GM19395 (cell line): ENCODE results near the gene FGF14.
A peak's percentile ranks its signal among the peaks of the same experiment; 100 is the strongest.

Experiments
- ATAC-seq: cut with Tn5 transposase; IDR thresholded peaks from one replicate; pipeline ENCODE4 v1.9.1; 2021; ENCODE audit warnings: mild to moderate bottlenecking, moderate library complexity; ENCODE audit not compliant: unreplicated experiment

Gene FGF14

GRCh38 chr13:101749584-101749983 lies 652.3 kb downstream of the FGF14 start:
- ATAC-seq = no peak

DNA sequence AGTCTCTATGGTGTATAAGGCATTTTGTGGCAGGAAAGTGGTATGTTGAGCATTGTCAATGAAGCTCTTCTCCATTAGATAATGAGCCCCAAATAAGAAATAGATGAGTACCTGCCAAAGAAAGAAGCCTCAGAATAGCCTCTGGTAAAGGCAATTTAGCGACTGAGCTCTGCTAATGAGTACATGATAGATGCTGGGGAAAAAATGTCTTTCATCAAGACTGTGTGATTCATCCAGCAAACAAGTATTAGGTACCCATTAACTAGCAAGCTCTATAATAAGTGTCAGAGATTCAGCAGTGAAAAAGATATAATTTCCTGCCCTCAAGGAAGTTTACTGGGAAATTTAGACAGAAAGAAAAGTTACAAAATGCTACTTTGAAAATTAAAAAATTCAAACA lies 654.8 kb downstream of the FGF14 start:
- no peak for ATAC-seq

DNA sequence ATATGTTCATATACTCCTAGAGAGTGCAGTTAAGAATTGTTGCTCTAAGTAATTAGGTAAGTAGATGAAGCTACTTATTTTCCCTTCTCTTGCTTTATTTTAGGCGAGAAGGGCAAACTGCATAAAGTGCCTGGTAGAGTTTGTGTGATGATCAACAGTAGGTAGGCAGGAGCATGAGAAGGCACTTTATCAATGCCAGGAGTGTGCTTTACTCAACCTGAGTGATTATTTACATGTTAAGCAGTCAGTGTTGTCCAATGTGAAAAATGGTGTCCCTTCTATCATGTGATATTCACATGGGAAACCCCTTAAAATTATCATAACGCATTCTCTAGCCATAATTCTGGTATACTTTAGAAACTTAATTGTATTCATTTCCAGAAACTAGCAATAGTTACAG lies 655.3 kb downstream of the FGF14 start:
- ATAC-seq = no peak

- peak; percentile 94 for ATAC-seq
These were observed 662.3 kb downstream of the FGF14 start for GRCh38 chr13:101739382-101740178.

GRCh38 chr13:101738336-101738735 lies 663.5 kb downstream of the FGF14 start:
- no peak for ATAC-seq

DNA sequence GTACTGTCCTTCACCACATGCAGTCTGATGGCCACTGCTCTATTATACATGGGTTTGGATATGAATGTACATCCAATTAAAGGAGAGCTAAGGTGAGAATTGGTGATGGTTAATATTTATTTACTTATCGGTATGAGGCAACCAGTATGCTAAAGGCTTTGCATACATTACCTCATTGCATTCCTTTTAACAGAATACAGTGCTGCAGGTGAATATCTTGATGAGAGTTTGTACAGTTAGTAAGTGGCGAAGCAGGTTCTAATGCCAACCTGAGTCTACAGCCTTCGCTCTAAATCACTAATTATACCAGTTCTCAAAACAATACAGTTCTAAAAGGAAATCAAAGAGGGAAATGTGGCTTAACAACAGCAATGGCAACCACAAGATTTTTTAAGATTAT lies 665.3 kb downstream of the FGF14 start:
- no peak for ATAC-seq

DNA sequence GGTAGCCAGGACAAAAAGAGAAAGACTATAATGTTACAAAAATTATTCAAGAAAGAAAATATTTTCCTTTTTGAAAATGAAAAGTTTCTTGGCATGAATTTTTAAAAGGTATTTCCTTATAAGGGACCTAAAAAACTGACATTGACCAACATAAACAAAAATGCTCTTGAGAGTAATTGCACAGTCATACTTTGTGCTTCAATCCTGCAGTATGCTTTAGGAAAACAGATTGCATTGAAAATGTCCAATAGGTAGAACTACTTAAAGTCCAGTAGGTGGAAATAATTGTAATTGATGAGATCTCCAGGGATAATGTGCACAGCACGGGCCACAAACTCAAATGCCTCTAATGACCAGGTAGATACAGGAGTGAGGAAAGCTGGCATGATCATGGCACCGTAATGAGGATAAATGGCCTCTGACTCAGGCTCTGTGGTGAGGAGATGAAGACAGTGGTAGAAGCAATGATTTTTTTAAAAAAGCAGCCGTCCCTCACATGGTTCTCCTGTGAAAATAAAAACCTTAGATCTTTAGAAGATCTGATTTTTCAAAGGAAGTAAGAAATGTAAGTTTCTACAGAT lies 671.3 kb downstream of the FGF14 start:
- no peak for ATAC-seq

DNA sequence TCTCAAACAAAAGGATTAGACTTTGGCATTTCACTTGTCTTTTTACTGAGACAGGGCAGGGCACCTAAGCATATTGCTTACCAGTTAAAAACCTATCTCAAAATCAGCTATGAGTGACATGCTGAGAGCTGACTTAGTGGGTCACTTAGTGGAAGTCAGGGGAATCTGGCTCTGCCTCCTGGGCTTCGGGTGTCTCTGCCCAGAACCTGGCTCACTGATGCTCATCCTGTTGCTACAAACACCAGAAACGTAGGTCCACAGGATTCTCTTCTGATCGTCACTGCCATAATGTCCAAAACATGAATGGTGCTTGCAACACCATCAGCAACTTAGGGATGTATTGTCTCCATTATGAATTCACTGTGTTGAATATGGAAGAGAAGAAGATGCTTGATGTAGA lies 673.2 kb downstream of the FGF14 start:
- ATAC-seq = no peak

GRCh38 chr13:101728021-101728420 lies 673.8 kb downstream of the FGF14 start:
- ATAC-seq = no peak

- no peak for ATAC-seq
These were observed 674.7 kb downstream of the FGF14 start for GRCh38 chr13:101727118-101727517.

DNA sequence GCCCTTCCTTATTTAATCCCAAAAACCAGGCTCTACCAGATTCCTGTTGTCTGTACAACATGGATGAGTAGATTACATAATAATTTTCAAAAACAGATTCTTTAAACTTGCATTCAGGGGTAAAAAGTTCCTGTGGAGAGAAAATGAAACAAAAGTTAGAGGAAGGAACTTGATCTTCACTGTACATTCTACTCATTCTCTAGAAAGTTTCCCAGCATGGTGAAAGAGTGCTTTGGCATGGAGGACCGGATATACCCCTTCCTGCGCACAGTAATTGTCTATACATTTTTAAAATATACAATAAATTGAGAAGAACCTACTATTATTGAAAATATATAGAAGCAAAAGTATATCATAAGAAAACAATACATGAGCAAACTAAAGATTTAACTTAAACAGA lies 675.2 kb downstream of the FGF14 start:
- no peak for ATAC-seq

GRCh38 chr13:101718496-101718895 lies 683.4 kb downstream of the FGF14 start:
- ATAC-seq = no peak

GRCh38 chr13:101717353-101717752 lies 684.5 kb downstream of the FGF14 start:
- no peak for ATAC-seq

- ATAC-seq = no peak
These were observed 687.7 kb downstream of the FGF14 start for GRCh38 chr13:101714195-101714594.

- ATAC-seq = no peak
These were observed 689.9 kb downstream of the FGF14 start for GRCh38 chr13:101712026-101712348.

GRCh38 chr13:101711307-101712025 lies 690.4 kb downstream of the FGF14 start:
- no peak for ATAC-seq

DNA sequence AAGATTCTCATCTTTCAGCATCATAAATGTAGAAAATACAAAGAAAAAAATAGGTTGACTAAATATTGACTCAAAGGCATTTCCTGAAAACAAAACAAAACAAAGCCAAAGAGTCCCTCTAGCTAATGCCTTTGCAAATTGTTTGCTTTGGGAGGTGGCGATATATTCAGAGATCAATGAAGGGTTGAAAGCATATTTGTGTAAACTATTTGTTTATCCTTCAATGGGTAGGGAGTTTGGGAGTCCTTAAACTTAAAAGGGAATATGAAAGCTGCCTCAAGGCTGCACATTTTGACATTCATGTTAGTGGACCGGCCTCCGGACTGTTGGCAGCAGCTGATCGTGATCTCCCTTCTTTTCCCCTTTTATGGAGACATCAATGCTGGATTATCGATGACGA lies 691.9 kb downstream of the FGF14 start:
- no peak for ATAC-seq

DNA sequence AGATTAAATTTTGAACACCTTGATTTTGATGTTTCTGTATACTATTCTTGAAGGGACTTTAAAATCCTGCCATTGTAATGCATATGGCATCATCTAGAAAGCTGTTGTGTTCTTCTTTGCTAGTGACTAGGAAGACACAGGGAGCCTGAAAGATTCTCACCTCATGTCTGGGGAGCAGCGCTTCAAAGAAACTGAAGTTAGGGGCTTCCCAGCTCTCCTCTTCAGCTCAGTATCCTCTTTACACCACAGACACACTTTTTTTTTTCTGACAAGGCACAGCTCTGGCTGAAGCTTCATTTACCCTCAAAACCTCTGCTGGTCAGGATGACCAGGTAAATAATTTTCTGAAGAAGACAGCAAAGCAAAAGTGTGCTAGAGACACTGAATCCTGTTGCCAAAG lies 693.7 kb downstream of the FGF14 start:
- no peak for ATAC-seq

- ATAC-seq = no peak
These were observed 694.2 kb downstream of the FGF14 start for GRCh38 chr13:101707659-101708058.

GRCh38 chr13:101706651-101707050 lies 695.2 kb downstream of the FGF14 start:
- ATAC-seq = no peak

DNA sequence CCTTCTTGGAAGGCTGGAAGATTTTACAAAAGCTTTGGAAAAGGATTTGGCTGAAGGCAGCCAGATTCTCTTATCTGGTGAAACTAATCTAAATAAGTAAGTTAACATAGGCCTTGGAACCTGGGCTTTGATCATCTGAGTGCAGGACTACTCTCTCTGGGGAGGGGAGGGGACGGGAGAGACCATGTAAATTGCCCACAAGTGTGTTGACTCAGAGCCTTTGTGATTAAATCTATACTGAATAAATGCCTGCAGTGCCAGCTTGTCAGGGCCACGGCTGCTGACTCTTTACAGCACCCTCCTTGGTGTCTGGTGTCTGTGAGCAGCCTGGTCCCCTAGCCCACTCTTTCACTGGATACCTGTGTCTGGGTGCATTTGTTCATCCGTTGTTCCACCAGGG lies 698.0 kb downstream of the FGF14 start:
- ATAC-seq = no peak

GRCh38 chr13:101703081-101703480 lies 698.8 kb downstream of the FGF14 start:
- ATAC-seq = no peak
